Measurements from ENCODE around the gene GPR78.

The GPR78 gene

DNA sequence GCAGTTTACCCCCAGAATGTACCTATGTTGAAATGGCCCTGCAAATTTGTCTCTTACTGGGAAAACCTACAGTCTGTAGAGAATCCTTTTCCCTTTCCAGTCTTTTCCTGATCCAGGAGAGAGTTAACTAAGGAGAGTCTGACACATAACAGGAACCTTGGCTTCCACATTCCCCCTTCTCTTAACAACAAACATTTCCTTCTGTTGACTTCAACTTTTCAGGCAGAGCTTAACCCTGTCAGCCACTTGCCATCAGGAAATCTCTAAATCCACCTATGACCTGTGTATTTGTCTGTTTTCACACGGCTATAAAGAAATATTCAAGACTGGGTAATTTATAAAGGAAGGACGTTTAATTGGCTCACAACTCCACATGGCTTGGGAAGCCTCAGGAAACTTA lies 45.6 kb upstream of the GPR78 start:
- TF ChIP-seq SIN3A (IDR thresholded peaks at IDR 0.05; ENCODE audit: borderline replicate concordance, insufficient read depth, low read length) (no peak), POLR2AphosphoS5 (IDR thresholded peaks at IDR 0.05; ENCODE audit: low read depth, low read length) (no peak), FOXP2 (optimal IDR thresholded peaks at IDR 0.05; ENCODE audit: borderline replicate concordance, extremely low read depth, extremely low read length, insufficient read depth) (no peak), TAF1 (IDR thresholded peaks at IDR 0.05; ENCODE audit: borderline replicate concordance, insufficient read depth, low read length) (no peak)
- TF ChIP-seq, protein P1, sequence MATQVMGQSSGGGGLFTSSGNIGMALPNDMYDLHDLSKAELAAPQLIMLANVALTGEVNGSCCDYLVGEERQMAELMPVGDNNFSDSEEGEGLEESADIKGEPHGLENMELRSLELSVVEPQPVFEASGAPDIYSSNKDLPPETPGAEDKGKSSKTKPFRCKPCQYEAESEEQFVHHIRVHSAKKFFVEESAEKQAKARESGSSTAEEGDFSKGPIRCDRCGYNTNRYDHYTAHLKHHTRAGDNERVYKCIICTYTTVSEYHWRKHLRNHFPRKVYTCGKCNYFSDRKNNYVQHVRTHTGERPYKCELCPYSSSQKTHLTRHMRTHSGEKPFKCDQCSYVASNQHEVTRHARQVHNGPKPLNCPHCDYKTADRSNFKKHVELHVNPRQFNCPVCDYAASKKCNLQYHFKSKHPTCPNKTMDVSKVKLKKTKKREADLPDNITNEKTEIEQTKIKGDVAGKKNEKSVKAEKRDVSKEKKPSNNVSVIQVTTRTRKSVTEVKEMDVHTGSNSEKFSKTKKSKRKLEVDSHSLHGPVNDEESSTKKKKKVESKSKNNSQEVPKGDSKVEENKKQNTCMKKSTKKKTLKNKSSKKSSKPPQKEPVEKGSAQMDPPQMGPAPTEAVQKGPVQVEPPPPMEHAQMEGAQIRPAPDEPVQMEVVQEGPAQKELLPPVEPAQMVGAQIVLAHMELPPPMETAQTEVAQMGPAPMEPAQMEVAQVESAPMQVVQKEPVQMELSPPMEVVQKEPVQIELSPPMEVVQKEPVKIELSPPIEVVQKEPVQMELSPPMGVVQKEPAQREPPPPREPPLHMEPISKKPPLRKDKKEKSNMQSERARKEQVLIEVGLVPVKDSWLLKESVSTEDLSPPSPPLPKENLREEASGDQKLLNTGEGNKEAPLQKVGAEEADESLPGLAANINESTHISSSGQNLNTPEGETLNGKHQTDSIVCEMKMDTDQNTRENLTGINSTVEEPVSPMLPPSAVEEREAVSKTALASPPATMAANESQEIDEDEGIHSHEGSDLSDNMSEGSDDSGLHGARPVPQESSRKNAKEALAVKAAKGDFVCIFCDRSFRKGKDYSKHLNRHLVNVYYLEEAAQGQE (IDR thresholded peaks at IDR 0.05; ENCODE audit: insufficient read depth in 1 of 2, low read depth in 2 of 2, low read length in 2 of 2): no peak

DNA sequence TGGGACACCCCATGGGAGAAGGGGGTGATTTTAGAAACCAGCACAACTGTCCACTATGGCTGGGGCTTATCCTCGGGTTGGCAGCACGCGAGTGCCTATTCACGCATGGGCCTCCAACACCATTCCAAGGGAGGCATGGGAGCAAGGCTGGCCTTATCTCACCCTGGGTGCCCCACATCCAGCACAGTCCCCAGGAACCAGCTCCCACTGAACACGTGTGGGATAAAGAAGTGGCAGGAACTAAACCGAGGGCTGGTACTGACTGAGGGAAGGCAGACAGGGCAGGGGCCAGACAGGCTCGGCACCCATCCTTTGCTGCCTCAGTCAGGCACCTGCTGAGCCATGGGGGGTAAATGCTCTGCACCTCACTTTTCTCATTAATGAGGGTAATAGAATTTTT lies 43.7 kb upstream of the GPR78 start:
- TF ChIP-seq POLR2AphosphoS5 (IDR thresholded peaks at IDR 0.05; ENCODE audit: low read depth, low read length) (no peak), TAF1 (IDR thresholded peaks at IDR 0.05; ENCODE audit: borderline replicate concordance, insufficient read depth, low read length) (no peak), FOXP2 (optimal IDR thresholded peaks at IDR 0.05; ENCODE audit: borderline replicate concordance, extremely low read depth, extremely low read length, insufficient read depth) (no peak), SIN3A (IDR thresholded peaks at IDR 0.05; ENCODE audit: borderline replicate concordance, insufficient read depth, low read length) (no peak)
- TF ChIP-seq, protein P1 (IDR thresholded peaks at IDR 0.05; ENCODE audit: insufficient read depth in 1 of 2, low read depth in 2 of 2, low read length in 2 of 2): no peak

DNA sequence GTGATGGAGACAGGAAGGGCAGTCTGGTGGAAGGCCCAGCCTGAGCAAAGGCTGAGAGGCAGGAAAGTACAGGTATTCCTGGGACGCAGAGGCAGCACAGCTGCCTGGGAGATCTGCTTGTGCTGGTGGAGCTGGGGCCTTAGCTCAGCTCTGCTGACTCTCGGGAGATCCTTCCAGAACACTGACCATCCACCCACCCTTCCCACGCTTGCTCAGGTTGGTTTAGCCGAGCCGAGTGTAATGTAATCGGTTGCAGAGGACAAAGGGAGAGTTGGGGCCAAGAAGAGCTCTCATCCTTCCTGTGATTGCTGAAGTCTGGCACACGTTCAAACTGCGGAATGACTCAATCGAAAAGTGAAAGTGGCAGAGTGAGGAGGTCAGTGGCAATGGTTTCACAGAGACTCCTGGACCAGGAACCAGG lies 43.1 kb upstream of the GPR78 start:
- TF ChIP-seq POLR2AphosphoS5 (IDR thresholded peaks at IDR 0.05; ENCODE audit: low read depth, low read length) (no peak), TAF1 (IDR thresholded peaks at IDR 0.05; ENCODE audit: borderline replicate concordance, insufficient read depth, low read length) (no peak), FOXP2 (optimal IDR thresholded peaks at IDR 0.05; ENCODE audit: borderline replicate concordance, extremely low read depth, extremely low read length, insufficient read depth) (no peak), SIN3A (IDR thresholded peaks at IDR 0.05; ENCODE audit: borderline replicate concordance, insufficient read depth, low read length) (no peak)
- TF ChIP-seq, protein P1 (IDR thresholded peaks at IDR 0.05; ENCODE audit: insufficient read depth in 1 of 2, low read depth in 2 of 2, low read length in 2 of 2): no peak; a peak in 1 of 4 replicates

DNA sequence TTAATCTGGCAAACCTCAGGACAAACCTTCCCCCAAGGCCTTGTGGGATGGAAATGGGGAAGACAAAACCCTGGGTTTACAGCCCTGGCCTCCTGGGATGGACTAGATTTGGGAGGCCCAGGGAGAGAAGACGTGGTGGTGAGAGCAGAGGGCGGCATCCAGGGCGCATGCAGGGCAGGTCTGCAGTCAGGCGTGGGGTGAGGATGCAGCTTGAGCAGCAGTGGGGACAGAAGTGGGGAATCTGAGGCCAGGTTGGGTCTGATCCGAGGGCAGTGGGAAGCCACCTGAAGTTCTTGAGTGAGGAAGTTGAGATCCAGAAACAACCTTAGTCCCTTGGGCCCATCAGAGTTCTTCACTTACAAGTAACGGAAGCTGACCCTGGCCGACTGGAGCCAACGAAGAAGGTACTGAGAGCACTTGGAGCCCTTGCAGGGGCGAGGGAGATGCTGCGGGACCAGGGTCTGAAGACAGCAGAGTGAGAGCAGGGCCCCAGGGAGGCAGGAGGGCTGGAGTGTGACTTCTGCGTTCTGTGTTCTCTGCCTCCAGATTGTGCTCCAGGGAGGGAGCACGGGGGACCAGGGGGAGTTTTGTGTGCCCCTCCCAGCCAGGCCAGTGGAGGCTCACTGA lies 42.0 kb upstream of the GPR78 start:
- TF ChIP-seq POLR2AphosphoS5 (IDR thresholded peaks at IDR 0.05; ENCODE audit: low read depth, low read length) (no peak), SIN3A (IDR thresholded peaks at IDR 0.05; ENCODE audit: borderline replicate concordance, insufficient read depth, low read length) (no peak), FOXP2 (optimal IDR thresholded peaks at IDR 0.05; ENCODE audit: borderline replicate concordance, extremely low read depth, extremely low read length, insufficient read depth) (no peak), TAF1 (IDR thresholded peaks at IDR 0.05; ENCODE audit: borderline replicate concordance, insufficient read depth, low read length) (no peak)
- TF ChIP-seq, protein P1 (IDR thresholded peaks at IDR 0.05; ENCODE audit: insufficient read depth in 1 of 2, low read depth in 2 of 2, low read length in 2 of 2): no peak

Data from PFSK-1 (cell line).